Tibial nerve (tissue), 4 donors: ENCODE results near the gene SPTBN1. TPM values are rescaled to one million over a fixed set of nuclear protein-coding genes. Genes with fewer than 3 reads are reported as not detected.

ENCODE experiments used
- DNase-seq, 2 donors: peaks; one replicate each; pipeline ENCODE4 v3.0.0-alpha.2; 2019; ENCODE audit warnings: low spot score in 2 of 2
- H3K27ac ChIP-seq, 4 donors: fragments of 200-600 bp; sonication (generic) in 3 of 4; one replicate each; pipeline ENCODE4 v1.5.1; 2017 to 2019; ENCODE audit warnings: mild to moderate bottlenecking in 1 of 4
- H3K27me3 ChIP-seq, 2 donors: fragments of 200-600 bp; sonication (generic) in 1 of 2; one replicate each; pipeline versions ENCODE4 v1.5.1 to v1.6.0; 2017 to 2019
- H3K36me3 ChIP-seq, 3 donors: fragments of 200-600 bp; sonication (generic); one replicate each; pipeline ENCODE4 v1.5.1; 2018 to 2019
- H3K4me1 ChIP-seq, 4 donors: fragments of 200-600 bp; sonication (generic) in 3 of 4; one replicate each; pipeline ENCODE4 v1.5.1; 2017 to 2019
- H3K4me3 ChIP-seq, 4 donors: fragments of 200-600 bp; sonication (generic) in 3 of 4; one replicate each; pipeline ENCODE4 v1.5.1; 2017 to 2019; ENCODE audit warnings: mild to moderate bottlenecking in 1 of 4, moderate library complexity in 1 of 4
- H3K9me3 ChIP-seq, 4 donors: fragments of 200-600 bp; sonication (generic) in 3 of 4; one replicate each; pipeline ENCODE4 v1.5.1; 2017 to 2019
- CTCF ChIP-seq, 5 experiments: fragments of 200-600 bp in 3 of 5; fragments of 450-650 bp in 2 of 5; sonication (generic) in 3 of 5; IDR thresholded peaks; one replicate each; pipeline ENCODE4 v1.5.1; 2016 to 2019; ENCODE audit warnings: antibody characterized with exemption in 5 of 5, mild to moderate bottlenecking in 3 of 5, moderate library complexity in 2 of 5
- EP300 ChIP-seq, 2 donors: sonication (generic); formaldehyde crosslinking; IDR thresholded peaks; one replicate each; pipeline ENCODE4 v1.6.1; 2017; ENCODE audit warnings: antibody characterized with exemption in 2 of 2, mild to moderate bottlenecking in 1 of 2
- POLR2A ChIP-seq, 2 donors: fragments of 450-650 bp; IDR thresholded peaks; one replicate each; pipeline ENCODE4 v1.6.1; 2017; ENCODE audit warnings: antibody characterized with exemption in 2 of 2, mild to moderate bottlenecking in 2 of 2, moderate library complexity in 2 of 2
- WGBS, 2 donors: methylation state at CpG; one replicate each; pipeline ENCODE4 v1.1.5; 2018; 5-methylcytosine and 5-hydroxymethylcytosine counted together
- total RNA-seq, 4 donors: library from RNA; depleted of rRNA; stranded (reverse); fragments of >200 nt; gene quantifications; one replicate each; pipeline ENCODE4 v1.1.0, GENCODE V29; 2016

SPTBN1 gene
- total RNA-seq, 4 donors from 2014 or later, result 670 to 967 (median 890) TPM

- 40% methylated on average over 12 of the region's 12 CpGs for WGBS, 2 donors
- Histone ChIP-seq H3K4me3 (no peak overlapping the region), H3K36me3 (no peaks in the 10 kb centered on the region), H3K27ac (peak overlapping the region in 2 of 4 donors; percentile 26 to 80), H3K4me1 (peaks cover 0 to 97% (median 53%) of the 10 kb centered on the region in 4 donors), H3K27me3 (no peaks in the 10 kb centered on the region), H3K9me3 (no peaks in the 10 kb centered on the region)
- TF ChIP-seq POLR2A (IDR thresholded peaks at IDR 0.05) (no peak), CTCF (IDR thresholded peaks at IDR 0.05) (no peak), EP300 (IDR thresholded peaks at IDR 0.05) (no peak)
- DNase-seq, result no peak
These were observed 150.3 kb downstream of the SPTBN1 start for GRCh38 chr2:54606393-54606958.

- Histone ChIP-seq H3K9me3 (no peaks in the 10 kb centered on the region), H3K4me1 (peaks cover 0 to 95% (median 37%) of the 10 kb centered on the region in 4 donors), H3K36me3 (peaks cover 0 to 10% (median 0%) of the 10 kb centered on the region in 3 donors), H3K4me3 (no peak overlapping the region), H3K27me3 (no peaks in the 10 kb centered on the region), H3K27ac (no peak overlapping the region)
- 94 to 97% methylated on average over 3 of the region's 3 CpGs for WGBS, 2 donors
- DNase-seq, result no peak
- no peak for TF ChIP-seq POLR2A (IDR thresholded peaks at IDR 0.05)
- TF ChIP-seq CTCF (IDR thresholded peaks at IDR 0.05), result no peak
- no peak for TF ChIP-seq EP300 (IDR thresholded peaks at IDR 0.05)
These were observed 152.1 kb downstream of the SPTBN1 start for GRCh38 chr2:54608224-54608623.

GRCh38 chr2:54609241-54609640, 153.1 kb downstream of the SPTBN1 start:
- no peaks in the 10 kb centered on the region for H3K27me3 ChIP-seq
- peaks cover 0 to 11% (median 0%) of the 10 kb centered on the region in 3 donors for H3K36me3 ChIP-seq
- H3K27ac ChIP-seq, result peak overlapping the region in 1 of 4 donors; percentile 9
- 71 to 73% methylated on average over 5 of the region's 5 CpGs for WGBS, 2 donors
- TF ChIP-seq EP300 (IDR thresholded peaks at IDR 0.05), result no peak
- TF ChIP-seq POLR2A (IDR thresholded peaks at IDR 0.05), result no peak
- TF ChIP-seq CTCF (IDR thresholded peaks at IDR 0.05), result no peak
- no peak for DNase-seq
- H3K4me1 ChIP-seq, result peaks cover 0 to 95% (median 32%) of the 10 kb centered on the region in 4 donors
- H3K4me3 ChIP-seq, result no peak overlapping the region
- H3K9me3 ChIP-seq, result no peaks in the 10 kb centered on the region

GRCh38 chr2:54609647-54610046, 153.5 kb downstream of the SPTBN1 start:
- Histone ChIP-seq H3K9me3 (no peaks in the 10 kb centered on the region), H3K4me3 (no peak overlapping the region), H3K4me1 (peaks cover 0 to 95% (median 29%) of the 10 kb centered on the region in 4 donors), H3K27me3 (no peaks in the 10 kb centered on the region), H3K36me3 (peaks cover 0 to 15% (median 0%) of the 10 kb centered on the region in 3 donors), H3K27ac (no peak overlapping the region)
- no peak for DNase-seq
- 40 to 53% methylated on average over 3 of the region's 3 CpGs for WGBS, 2 donors
- TF ChIP-seq CTCF (IDR thresholded peaks at IDR 0.05) (no peak), EP300 (IDR thresholded peaks at IDR 0.05) (no peak), POLR2A (IDR thresholded peaks at IDR 0.05) (no peak)

GRCh38 chr2:54610700-54611099, 154.6 kb downstream of the SPTBN1 start:
- 34 to 41% methylated on average over 1 of the region's 1 CpG for WGBS, 2 donors

More at GRCh38 chr2:54610700-54611099, 154.6 kb downstream of the SPTBN1 start:
- H3K9me3 ChIP-seq, result no peaks in the 10 kb centered on the region
- H3K27me3 ChIP-seq, result no peaks in the 10 kb centered on the region
- H3K27ac ChIP-seq, result no peak overlapping the region
- TF ChIP-seq CTCF (IDR thresholded peaks at IDR 0.05) (no peak), EP300 (IDR thresholded peaks at IDR 0.05) (no peak), POLR2A (IDR thresholded peaks at IDR 0.05) (no peak)
- peaks cover 0 to 24% (median 3%) of the 10 kb centered on the region in 3 donors for H3K36me3 ChIP-seq
- H3K4me1 ChIP-seq, result peaks cover 0 to 95% (median 19%) of the 10 kb centered on the region in 4 donors
- H3K4me3 ChIP-seq, result no peak overlapping the region
- DNase-seq, result no peak
